Esophagus squamous epithelium (tissue), 4 donors: Measurements from ENCODE around the gene STAG1.
"Not testable (repeated sequence)": the region's sequence is repeated elsewhere in the genome, so short reads cannot be mapped to it uniquely, and the experiment has no call there.

Source experiments
- CTCF ChIP-seq, 6 experiments: fragments of 450-650 bp in 4 of 6; fragments of 200-600 bp in 2 of 6; sonication (generic) in 2 of 6; IDR thresholded peaks; one replicate each; pipeline ENCODE4 v1.5.1; 2016 to 2019; ENCODE audit warnings: antibody characterized with exemption in 6 of 6, mild to moderate bottlenecking in 4 of 6, moderate library complexity in 4 of 6
- POLR2A ChIP-seq, 4 donors: fragments of 450-650 bp; IDR thresholded peaks; one replicate each; pipeline ENCODE4 v1.6.1; 2017; ENCODE audit warnings: antibody characterized with exemption in 4 of 4, mild to moderate bottlenecking in 4 of 4, moderate library complexity in 3 of 4

DNA sequence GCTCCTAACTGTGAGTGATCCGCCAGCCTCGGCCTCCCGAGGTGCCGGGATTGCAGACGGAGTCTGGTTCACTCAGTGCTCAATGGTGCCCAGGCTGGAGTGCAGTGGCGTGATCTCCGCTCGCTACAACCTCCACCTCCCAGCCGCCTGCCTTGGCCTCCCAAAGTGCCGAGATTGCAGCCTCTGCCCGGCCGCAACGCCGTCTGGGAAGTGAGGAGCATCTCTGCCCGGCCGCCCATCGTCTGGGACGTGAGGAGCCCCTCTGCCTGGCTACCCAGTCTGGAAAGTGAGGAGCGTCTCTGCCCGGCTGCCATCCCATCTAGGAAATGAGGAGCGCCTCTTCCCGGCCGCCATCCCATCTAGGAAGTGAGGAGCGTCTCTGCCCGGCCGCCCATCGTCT is 29.3 kb downstream of the STAG1 start:
- TF ChIP-seq CTCF, POLR2A (IDR thresholded peaks at IDR 0.05): not testable (repeated sequence)
